Karpas-422 (cell line): ENCODE results near the gene LIPM. TPM values are rescaled to one million over a fixed set of nuclear protein-coding genes. Genes with fewer than 3 reads are reported as not detected.

ENCODE experiments used
- DNase-seq: peaks from one replicate; pipeline ENCODE4 v3.0.0-alpha.2; 2015
- H2AFZ ChIP-seq: fragments of 200-600 bp; sonication (generic); 2 replicates; pipeline ENCODE4 v1.6.1; 2014; ENCODE audit warnings: antibody characterized with exemption, low read length, mixed read lengths
- H3K27ac ChIP-seq: fragments of 200-600 bp; sonication (generic); 2 replicates; pipeline ENCODE4 v1.5.1; 2014; ENCODE audit warnings: mild to moderate bottlenecking, low read length, moderate library complexity
- H3K27me3 ChIP-seq: fragments of 200-600 bp; sonication (generic); 2 replicates; pipeline ENCODE4 v1.6.1; 2014; ENCODE audit warnings: low read length, mixed read lengths
- H3K36me3 ChIP-seq: fragments of 200-600 bp; sonication (generic); 2 replicates; pipeline ENCODE4 v1.6.1; 2014; ENCODE audit warnings: low read length, mixed read lengths; ENCODE audit not compliant: insufficient read depth
- H3K4me1 ChIP-seq: fragments of 200-600 bp; sonication (generic); 2 replicates; pipeline ENCODE4 v1.6.1; 2014; ENCODE audit warnings: mild to moderate bottlenecking, low read length, mixed read lengths
- H3K4me2 ChIP-seq: fragments of 200-600 bp; sonication (generic); 2 replicates; pipeline ENCODE4 v1.6.1; 2014; ENCODE audit warnings: low read length, low read depth, mild to moderate bottlenecking; ENCODE audit not compliant: poor library complexity, severe bottlenecking
- H3K4me3 ChIP-seq: fragments of 200-600 bp; sonication (generic); 2 replicates; pipeline ENCODE4 v1.5.1; 2014; ENCODE audit warnings: mild to moderate bottlenecking, antibody characterized with exemption, low read length, mixed read lengths
- H3K79me2 ChIP-seq: fragments of 200-600 bp; sonication (generic); 2 replicates; pipeline ENCODE4 v1.6.1; 2014; ENCODE audit warnings: mild to moderate bottlenecking, low read length, mixed read lengths
- H3K9ac ChIP-seq: fragments of 200-600 bp; sonication (generic); 2 replicates; pipeline ENCODE4 v1.6.0; 2014; ENCODE audit warnings: low read length
- H3K9me2 ChIP-seq: fragments of 200-600 bp; sonication (generic), shearing (Covaris generic); replicated peaks from 2 replicates; pipeline ENCODE4 v1.6.0; 2014; ENCODE audit warnings: mild to moderate bottlenecking, low read length, moderate library complexity; ENCODE audit not compliant: insufficient read depth
- H3K9me3 ChIP-seq: fragments of 300-700, 200-600 bp; sonication (generic); 2 replicates; pipeline ENCODE4 v1.6.1; 2014; ENCODE audit warnings: low read length, mixed read lengths
- H4K20me1 ChIP-seq: fragments of 200-600 bp; sonication (generic); 2 replicates; pipeline ENCODE4 v1.6.1; 2014; ENCODE audit warnings: mild to moderate bottlenecking, antibody characterized with exemption, low read length, low read depth; ENCODE audit not compliant: insufficient read depth
- total RNA-seq: library from RNA; depleted of rRNA; stranded (reverse); fragments of >200 nt; shearing (Covaris generic); gene quantifications from 2 replicates; pipeline ENCODE4 v1.2.3, GENCODE V29; 2014; ENCODE audit warnings: low replicate concordance

Gene LIPM
- total RNA-seq, 1 experiment from 2014 or later: not detected

GRCh38 chr10:88828310-88828709 is 25.8 kb downstream of the LIPM start:
- Histone ChIP-seq H3K4me1 (peaks cover 5% of the 10 kb centered on the region), H3K27ac (no peak overlapping the region), H3K4me3 (no peak overlapping the region), H3K27me3 (no peaks in the 10 kb centered on the region), H3K9ac (no peak overlapping the region), H3K79me2 (no peaks in the 10 kb centered on the region), H3K9me2 (no peaks in the 10 kb centered on the region), H3K36me3 (no peaks in the 10 kb centered on the region), H3K9me3 (no peaks in the 10 kb centered on the region), H2AFZ (no peak overlapping the region), H4K20me1 (no peaks in the 10 kb centered on the region), H3K4me2 (no peak overlapping the region)
- no peak for DNase-seq

- Histone ChIP-seq H4K20me1 (no peaks in the 10 kb centered on the region), H3K79me2 (no peaks in the 10 kb centered on the region), H3K27me3 (no peaks in the 10 kb centered on the region), H3K9me3 (no peaks in the 10 kb centered on the region), H3K4me2 (no peak overlapping the region), H3K27ac (no peak overlapping the region), H3K4me3 (no peak overlapping the region), H3K9ac (no peak overlapping the region), H3K9me2 (no peaks in the 10 kb centered on the region), H3K4me1 (peaks cover 9% of the 10 kb centered on the region), H2AFZ (no peak overlapping the region), H3K36me3 (no peaks in the 10 kb centered on the region)
- DNase-seq: no peak
These were observed 28.2 kb downstream of the LIPM start for GRCh38 chr10:88830643-88831268.

- peaks cover 9% of the 10 kb centered on the region for H3K4me1 ChIP-seq
- H3K4me2 ChIP-seq: no peak overlapping the region
These were observed 29.2 kb downstream of the LIPM start for GRCh38 chr10:88831709-88832108.

GRCh38 chr10:88832376-88832775 is 29.8 kb downstream of the LIPM start:
- no peaks in the 10 kb centered on the region for H3K36me3 ChIP-seq
- peaks cover 9% of the 10 kb centered on the region for H3K4me1 ChIP-seq
- H3K79me2 ChIP-seq: no peaks in the 10 kb centered on the region
- no peak overlapping the region for H3K4me3 ChIP-seq
- no peaks in the 10 kb centered on the region for H4K20me1 ChIP-seq
- no peak overlapping the region for H3K4me2 ChIP-seq
- no peak overlapping the region for H3K27ac ChIP-seq
- H3K9me3 ChIP-seq: no peaks in the 10 kb centered on the region
- H3K9ac ChIP-seq: no peak overlapping the region
- H2AFZ ChIP-seq: no peak overlapping the region
- H3K9me2 ChIP-seq: no peaks in the 10 kb centered on the region
- DNase-seq: no peak
- no peaks in the 10 kb centered on the region for H3K27me3 ChIP-seq

More at GRCh38 chr10:88831709-88832108, 29.2 kb downstream of the LIPM start:
- no peaks in the 10 kb centered on the region for H3K9me3 ChIP-seq
- no peak overlapping the region for H3K9ac ChIP-seq
- DNase-seq: no peak
- H2AFZ ChIP-seq: no peak overlapping the region
- no peaks in the 10 kb centered on the region for H3K79me2 ChIP-seq
- H3K4me3 ChIP-seq: no peak overlapping the region
- H3K27me3 ChIP-seq: no peaks in the 10 kb centered on the region
- no peak overlapping the region for H3K27ac ChIP-seq
- no peaks in the 10 kb centered on the region for H3K9me2 ChIP-seq
- no peaks in the 10 kb centered on the region for H3K36me3 ChIP-seq
- no peaks in the 10 kb centered on the region for H4K20me1 ChIP-seq

GRCh38 chr10:88833156-88833555 is 30.6 kb downstream of the LIPM start:
- Histone ChIP-seq H3K36me3 (no peaks in the 10 kb centered on the region), H3K4me1 (peaks cover 9% of the 10 kb centered on the region), H3K27ac (no peak overlapping the region)

GRCh38 chr10:88833723-88834122 is 31.2 kb downstream of the LIPM start:
- no peak overlapping the region for H3K9ac ChIP-seq
- H3K9me2 ChIP-seq: no peaks in the 10 kb centered on the region
- H4K20me1 ChIP-seq: no peaks in the 10 kb centered on the region
- H3K27me3 ChIP-seq: no peaks in the 10 kb centered on the region
- no peak overlapping the region for H3K4me3 ChIP-seq
- H3K4me2 ChIP-seq: no peak overlapping the region
- no peak overlapping the region for H3K27ac ChIP-seq
- no peak for DNase-seq
- H2AFZ ChIP-seq: no peak overlapping the region
- peaks cover 9% of the 10 kb centered on the region for H3K4me1 ChIP-seq
- no peaks in the 10 kb centered on the region for H3K79me2 ChIP-seq
- H3K36me3 ChIP-seq: no peaks in the 10 kb centered on the region
- no peaks in the 10 kb centered on the region for H3K9me3 ChIP-seq

More at GRCh38 chr10:88833156-88833555, 30.6 kb downstream of the LIPM start:
- H4K20me1 ChIP-seq: no peaks in the 10 kb centered on the region
- H3K9me3 ChIP-seq: no peaks in the 10 kb centered on the region
- H2AFZ ChIP-seq: no peak overlapping the region
- no peak overlapping the region for H3K4me3 ChIP-seq
- no peaks in the 10 kb centered on the region for H3K27me3 ChIP-seq
- no peak for DNase-seq
- H3K9me2 ChIP-seq: no peaks in the 10 kb centered on the region
- H3K4me2 ChIP-seq: no peak overlapping the region
- H3K9ac ChIP-seq: no peak overlapping the region
- H3K79me2 ChIP-seq: no peaks in the 10 kb centered on the region

- H2AFZ ChIP-seq: peak overlapping the region; percentile 56; the same call in 1 of the 2 replicates
- H3K27me3 ChIP-seq: no peaks in the 10 kb centered on the region
- no peaks in the 10 kb centered on the region for H4K20me1 ChIP-seq
- peaks cover 9% of the 10 kb centered on the region for H3K4me1 ChIP-seq
- H3K27ac ChIP-seq: no peak overlapping the region
- H3K79me2 ChIP-seq: no peaks in the 10 kb centered on the region
- no peaks in the 10 kb centered on the region for H3K36me3 ChIP-seq
- H3K4me2 ChIP-seq: no peak overlapping the region
- H3K9me3 ChIP-seq: no peaks in the 10 kb centered on the region
- H3K9me2 ChIP-seq: no peaks in the 10 kb centered on the region
- H3K4me3 ChIP-seq: no peak overlapping the region
- peak; percentile 88 for DNase-seq
- H3K9ac ChIP-seq: no peak overlapping the region
These were observed 32.8 kb downstream of the LIPM start for GRCh38 chr10:88835096-88835909.

- H3K79me2 ChIP-seq: no peaks in the 10 kb centered on the region
- H3K9me3 ChIP-seq: no peaks in the 10 kb centered on the region
- no peaks in the 10 kb centered on the region for H4K20me1 ChIP-seq
- H3K4me2 ChIP-seq: no peak overlapping the region
- H3K27ac ChIP-seq: no peak overlapping the region
- H3K27me3 ChIP-seq: no peaks in the 10 kb centered on the region
- no peak overlapping the region for H2AFZ ChIP-seq
- peaks cover 9% of the 10 kb centered on the region for H3K4me1 ChIP-seq
- H3K9me2 ChIP-seq: no peaks in the 10 kb centered on the region
- H3K9ac ChIP-seq: no peak overlapping the region
- no peak for DNase-seq
- no peaks in the 10 kb centered on the region for H3K36me3 ChIP-seq
- no peak overlapping the region for H3K4me3 ChIP-seq
These were observed 33.3 kb downstream of the LIPM start for GRCh38 chr10:88835910-88836221.
